Osteocyte (in vitro differentiated cells): ENCODE results near the gene F10. TPM values are rescaled to one million over a fixed set of nuclear protein-coding genes. Genes with fewer than 3 reads are reported as not detected.

Experiments used
- DNase-seq: peaks from one replicate; pipeline ENCODE4 v3.0.0; 2021; ENCODE audit warnings: mixed read lengths; ENCODE audit not compliant: unreplicated experiment; ENCODE audit errors: extremely low spot score
- H3K27ac Mint-ChIP-seq: one replicate; pipeline ENCODE4 v1.8.0; 2021; ENCODE audit warnings: mild to moderate bottlenecking, mixed read lengths; ENCODE audit not compliant: unreplicated experiment
- H3K27me3 Mint-ChIP-seq: one replicate; pipeline ENCODE4 v1.8.0; 2021; ENCODE audit warnings: mixed read lengths; ENCODE audit not compliant: unreplicated experiment
- H3K36me3 Mint-ChIP-seq: one replicate; pipeline ENCODE4 v1.8.0; 2021; ENCODE audit warnings: mixed read lengths; ENCODE audit not compliant: unreplicated experiment
- H3K4me1 Mint-ChIP-seq: one replicate; pipeline ENCODE4 v1.8.0; 2021; ENCODE audit warnings: mixed read lengths; ENCODE audit not compliant: unreplicated experiment
- H3K4me3 Mint-ChIP-seq: one replicate; pipeline ENCODE4 v1.8.0; 2021; ENCODE audit warnings: mild to moderate bottlenecking, moderate library complexity, mixed read lengths; ENCODE audit not compliant: unreplicated experiment
- H3K9me3 Mint-ChIP-seq: one replicate; pipeline ENCODE4 v1.8.0; 2021; ENCODE audit warnings: mixed read lengths; ENCODE audit not compliant: unreplicated experiment
- total RNA-seq: library from RNA; stranded (reverse); gene quantifications from 2 replicates; pipeline ENCODE4 v1.2.1, GENCODE V29; 2021
- TF ChIP-seq, protein P1 (sequence below): fragments of 200-600 bp; sonication (generic); IDR thresholded peaks from 2 replicates; pipeline ENCODE4 v1.5.0; 2021; ENCODE audit warnings: antibody characterized with exemption, mild to moderate bottlenecking, moderate library complexity

Gene F10
- total RNA-seq, 1 donor from 2014 or later: 1.8 TPM

DNA sequence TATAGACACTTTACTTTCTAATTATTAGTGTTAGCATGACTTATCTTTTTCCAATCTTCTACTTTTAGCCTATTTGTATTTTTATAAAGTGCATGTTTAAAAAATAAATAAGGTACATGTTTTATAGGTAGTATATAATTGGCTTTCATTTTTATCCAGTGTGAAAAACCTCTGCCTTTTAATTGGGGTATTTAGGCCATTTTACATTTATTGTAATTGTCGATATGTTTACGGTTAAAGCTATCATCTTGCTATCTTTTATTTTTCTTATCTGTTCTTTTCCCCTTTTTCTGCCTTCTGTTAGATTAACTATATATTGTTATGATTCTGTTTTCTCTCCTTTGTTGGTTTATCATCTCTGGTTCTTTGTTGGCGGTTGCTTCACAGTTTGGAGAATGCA is 45.0 kb downstream of the F10 start:
- no peak overlapping the region for H3K4me3 Mint-ChIP-seq
- no peak for DNase-seq
- no peaks in the 10 kb centered on the region for H3K27me3 Mint-ChIP-seq
- peaks cover 31% of the 10 kb centered on the region for H3K36me3 Mint-ChIP-seq
- peaks cover 15% of the 10 kb centered on the region for H3K4me1 Mint-ChIP-seq
- TF ChIP-seq, protein P1, sequence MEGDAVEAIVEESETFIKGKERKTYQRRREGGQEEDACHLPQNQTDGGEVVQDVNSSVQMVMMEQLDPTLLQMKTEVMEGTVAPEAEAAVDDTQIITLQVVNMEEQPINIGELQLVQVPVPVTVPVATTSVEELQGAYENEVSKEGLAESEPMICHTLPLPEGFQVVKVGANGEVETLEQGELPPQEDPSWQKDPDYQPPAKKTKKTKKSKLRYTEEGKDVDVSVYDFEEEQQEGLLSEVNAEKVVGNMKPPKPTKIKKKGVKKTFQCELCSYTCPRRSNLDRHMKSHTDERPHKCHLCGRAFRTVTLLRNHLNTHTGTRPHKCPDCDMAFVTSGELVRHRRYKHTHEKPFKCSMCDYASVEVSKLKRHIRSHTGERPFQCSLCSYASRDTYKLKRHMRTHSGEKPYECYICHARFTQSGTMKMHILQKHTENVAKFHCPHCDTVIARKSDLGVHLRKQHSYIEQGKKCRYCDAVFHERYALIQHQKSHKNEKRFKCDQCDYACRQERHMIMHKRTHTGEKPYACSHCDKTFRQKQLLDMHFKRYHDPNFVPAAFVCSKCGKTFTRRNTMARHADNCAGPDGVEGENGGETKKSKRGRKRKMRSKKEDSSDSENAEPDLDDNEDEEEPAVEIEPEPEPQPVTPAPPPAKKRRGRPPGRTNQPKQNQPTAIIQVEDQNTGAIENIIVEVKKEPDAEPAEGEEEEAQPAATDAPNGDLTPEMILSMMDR: no peak
- peaks cover 8% of the 10 kb centered on the region for H3K9me3 Mint-ChIP-seq
- no peak overlapping the region for H3K27ac Mint-ChIP-seq

DNA sequence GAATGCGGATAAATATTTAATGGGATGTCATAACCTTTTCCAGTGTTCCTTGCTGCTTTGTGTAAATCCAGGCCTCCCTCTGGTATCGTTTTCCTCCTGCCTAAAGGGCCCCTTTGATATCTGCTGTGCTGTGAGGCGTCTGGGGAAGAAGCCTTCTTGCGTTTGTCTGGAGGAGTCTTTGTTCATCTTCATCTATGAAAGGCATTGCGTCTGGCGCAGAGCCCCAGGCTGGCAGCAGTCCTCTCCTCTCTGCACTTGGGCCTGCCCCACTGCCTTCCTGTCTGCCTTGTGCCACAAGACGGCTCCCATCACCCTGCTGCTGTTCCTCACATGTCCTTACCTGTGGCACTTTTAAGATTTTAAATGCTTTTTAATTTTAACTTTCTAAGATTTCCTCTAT is 45.6 kb downstream of the F10 start:
- Mint-ChIP-seq H3K27me3 (no peaks in the 10 kb centered on the region), H3K27ac (no peak overlapping the region), H3K9me3 (peaks cover 8% of the 10 kb centered on the region), H3K36me3 (peaks cover 35% of the 10 kb centered on the region), H3K4me1 (peaks cover 15% of the 10 kb centered on the region), H3K4me3 (no peak overlapping the region)
- TF ChIP-seq, protein P1: no peak
- no peak for DNase-seq

GRCh38 chr13:113169277-113170272 is 47.0 kb downstream of the F10 start:
- no peak for DNase-seq
- peaks cover 15% of the 10 kb centered on the region for H3K4me1 Mint-ChIP-seq
- peaks cover 39% of the 10 kb centered on the region for H3K36me3 Mint-ChIP-seq
- peaks cover 8% of the 10 kb centered on the region for H3K9me3 Mint-ChIP-seq
- H3K27me3 Mint-ChIP-seq: no peaks in the 10 kb centered on the region
- TF ChIP-seq, protein P1: no peak
- H3K4me3 Mint-ChIP-seq: no peak overlapping the region
- H3K27ac Mint-ChIP-seq: no peak overlapping the region

- Mint-ChIP-seq H3K27ac (no peak overlapping the region), H3K4me3 (no peak overlapping the region), H3K27me3 (no peaks in the 10 kb centered on the region), H3K9me3 (peaks cover 8% of the 10 kb centered on the region), H3K4me1 (peaks cover 9% of the 10 kb centered on the region), H3K36me3 (peaks cover 45% of the 10 kb centered on the region)
- DNase-seq: no peak
- TF ChIP-seq, protein P1: no peak
These were observed 47.9 kb downstream of the F10 start for GRCh38 chr13:113170511-113170910.
